ENCODE results near the gene CNOT6L.
"Not testable (repeated sequence)": the region's sequence is repeated elsewhere in the genome, so short reads cannot be mapped to it uniquely, and the experiment has no call there.

CNOT6L gene

GRCh38 chr4:77783895-77784294 is 35.3 kb downstream of the CNOT6L start:
- no peak for DNase-seq (ENCODE audit: extremely low read depth in 1 of 2, low read depth in 1 of 2)

- DNase-seq (ENCODE audit: extremely low read depth in 1 of 2, low read depth in 1 of 2), result no peak
Measured at GRCh38 chr4:77782102-77782835, 36.9 kb downstream of the CNOT6L start.

GRCh38 chr4:77780762-77781161 is 38.4 kb downstream of the CNOT6L start:
- not testable (repeated sequence) for DNase-seq (ENCODE audit: extremely low read depth in 1 of 2, low read depth in 1 of 2)

GRCh38 chr4:77777135-77777807 is 41.9 kb downstream of the CNOT6L start:
- no peak for DNase-seq (ENCODE audit: extremely low read depth in 1 of 2, low read depth in 1 of 2)

GRCh38 chr4:77776182-77777134 is 42.7 kb downstream of the CNOT6L start:
- no peak for DNase-seq (ENCODE audit: extremely low read depth in 1 of 2, low read depth in 1 of 2)

GRCh38 chr4:77773101-77773500 is 46.1 kb downstream of the CNOT6L start:
- DNase-seq (ENCODE audit: extremely low read depth in 1 of 2, low read depth in 1 of 2), result no peak

GRCh38 chr4:77771566-77771965 is 47.6 kb downstream of the CNOT6L start:
- DNase-seq (ENCODE audit: extremely low read depth in 1 of 2, low read depth in 1 of 2), result no peak

GRCh38 chr4:77765720-77766119 is 53.4 kb downstream of the CNOT6L start:
- no peak for DNase-seq (ENCODE audit: extremely low read depth in 1 of 2, low read depth in 1 of 2)

GRCh38 chr4:77762531-77762930 is 56.6 kb downstream of the CNOT6L start:
- DNase-seq (ENCODE audit: extremely low read depth in 1 of 2, low read depth in 1 of 2), result no peak

- no peak for DNase-seq (ENCODE audit: extremely low read depth in 1 of 2, low read depth in 1 of 2)
Measured at GRCh38 chr4:77761595-77761994, 57.6 kb downstream of the CNOT6L start.

- no peak for DNase-seq (ENCODE audit: extremely low read depth in 1 of 2, low read depth in 1 of 2)
Measured at GRCh38 chr4:77758804-77759203, 60.4 kb downstream of the CNOT6L start.

- no peak for DNase-seq (ENCODE audit: extremely low read depth in 1 of 2, low read depth in 1 of 2)
Measured at GRCh38 chr4:77751764-77752163, 67.4 kb downstream of the CNOT6L start.

GRCh38 chr4:77745792-77746191 is 73.4 kb downstream of the CNOT6L start:
- DNase-seq (ENCODE audit: extremely low read depth in 1 of 2, low read depth in 1 of 2), result no peak

GRCh38 chr4:77742054-77742453 is 77.1 kb downstream of the CNOT6L start:
- DNase-seq (ENCODE audit: extremely low read depth in 1 of 2, low read depth in 1 of 2), result no peak

GRCh38 chr4:77740480-77740879 is 78.7 kb downstream of the CNOT6L start:
- DNase-seq (ENCODE audit: extremely low read depth in 1 of 2, low read depth in 1 of 2), result no peak

- no peak for DNase-seq (ENCODE audit: extremely low read depth in 1 of 2, low read depth in 1 of 2)
Measured at GRCh38 chr4:77734928-77735327, 84.2 kb downstream of the CNOT6L start.

GRCh38 chr4:77731656-77732055 is 87.5 kb downstream of the CNOT6L start:
- DNase-seq (ENCODE audit: extremely low read depth in 1 of 2, low read depth in 1 of 2), result no peak

GRCh38 chr4:77728420-77728819 is 90.7 kb downstream of the CNOT6L start:
- DNase-seq (ENCODE audit: extremely low read depth in 1 of 2, low read depth in 1 of 2), result no peak

GRCh38 chr4:77721073-77721472 is 98.1 kb downstream of the CNOT6L start:
- no peak for DNase-seq (ENCODE audit: extremely low read depth in 1 of 2, low read depth in 1 of 2)

- DNase-seq (ENCODE audit: extremely low read depth in 1 of 2, low read depth in 1 of 2), result not testable (repeated sequence)
Measured at GRCh38 chr4:77718500-77718899, 100.7 kb downstream of the CNOT6L start.

All from activated CD8-positive, alpha-beta memory T cell treated with anti-CD3 and anti-CD28 coated beads for 1 hour (primary cell).